ENCODE data around the gene ZNF718. TPM values are rescaled to one million over a fixed set of nuclear protein-coding genes. Genes with fewer than 3 reads are reported as not detected.
"Not testable (repeated sequence)": the region's sequence is repeated elsewhere in the genome, so short reads cannot be mapped to it uniquely, and the experiment has no call there.

ZNF718 gene
- total RNA-seq, 1 experiment from 2014 or later, result 3.9 TPM

GRCh38 chr4:205097-205756, 80.9 kb downstream of the ZNF718 start:
- no peak for DNase-seq
- Histone ChIP-seq H3K4me3 (no peak overlapping the region), H3K27me3 (no peaks in the 10 kb centered on the region)

GRCh38 chr4:206054-206453, 81.8 kb downstream of the ZNF718 start:
- Histone ChIP-seq H3K4me3 (no peak overlapping the region), H3K9me3 (no peaks in the 10 kb centered on the region), H3K36me3 (no peaks in the 10 kb centered on the region), H3K27me3 (no peaks in the 10 kb centered on the region)
- DNase-seq, result no peak

More at GRCh38 chr4:205097-205756, 80.9 kb downstream of the ZNF718 start:
- no peaks in the 10 kb centered on the region for H3K9me3 ChIP-seq
- H3K36me3 ChIP-seq, result no peaks in the 10 kb centered on the region

GRCh38 chr4:208416-209096, 84.3 kb downstream of the ZNF718 start:
- not testable (repeated sequence) for H3K27me3 ChIP-seq, H3K9me3 ChIP-seq, H3K4me3 ChIP-seq, H3K36me3 ChIP-seq, DNase-seq

GRCh38 chr4:211033-211511, 86.8 kb downstream of the ZNF718 start:
- Histone ChIP-seq H3K9me3 (no peaks in the 10 kb centered on the region), H3K36me3 (no peaks in the 10 kb centered on the region), H3K27me3 (no peaks in the 10 kb centered on the region), H3K4me3 (no peak overlapping the region)
- no peak for DNase-seq

GRCh38 chr4:212438-213188, 88.3 kb downstream of the ZNF718 start:
- H3K9me3 ChIP-seq, result no peaks in the 10 kb centered on the region
- H3K27me3 ChIP-seq, result no peaks in the 10 kb centered on the region
- no peaks in the 10 kb centered on the region for H3K36me3 ChIP-seq
- no peak overlapping the region for H3K4me3 ChIP-seq
- DNase-seq, result no peak

GRCh38 chr4:213189-213535, 88.9 kb downstream of the ZNF718 start:
- not testable (repeated sequence) for H3K9me3 ChIP-seq, DNase-seq, H3K4me3 ChIP-seq, H3K36me3 ChIP-seq, H3K27me3 ChIP-seq

Other genes with a start within 250 kb of the ZNF718 start
- 2.5 and 6.6 TPM in 2 replicates for gene ZNF595, start 71.2 kb upstream of the ZNF718 start, total RNA-seq (2014; rRNA removed; shearing (Covaris generic); ENCODE audit: low replicate concordance)
- not detected in 2 replicates for gene ZNF732, start 181.0 kb downstream of the ZNF718 start, total RNA-seq (2014; rRNA removed; shearing (Covaris generic); ENCODE audit: low replicate concordance)
- gene ZNF141, start 213.3 kb downstream of the ZNF718 start, total RNA-seq (2014; rRNA removed; shearing (Covaris generic); ENCODE audit: low replicate concordance), result 0.22 and 0.79 TPM in 2 replicates